NCI-H146 treated with DMSO at 0.1 percent for 48 hours (cell line): ENCODE results near the gene DOK7.

Experiments used
- DNase-seq: peaks from one replicate; lab custom pipeline; 2025; ENCODE audit not compliant: unreplicated experiment; lab: John Stamatoyannopoulos, UW

The DOK7 gene

GRCh38 chr4:3519468-3520264, 56.6 kb downstream of the DOK7 start:
- no peak for DNase-seq

DNA sequence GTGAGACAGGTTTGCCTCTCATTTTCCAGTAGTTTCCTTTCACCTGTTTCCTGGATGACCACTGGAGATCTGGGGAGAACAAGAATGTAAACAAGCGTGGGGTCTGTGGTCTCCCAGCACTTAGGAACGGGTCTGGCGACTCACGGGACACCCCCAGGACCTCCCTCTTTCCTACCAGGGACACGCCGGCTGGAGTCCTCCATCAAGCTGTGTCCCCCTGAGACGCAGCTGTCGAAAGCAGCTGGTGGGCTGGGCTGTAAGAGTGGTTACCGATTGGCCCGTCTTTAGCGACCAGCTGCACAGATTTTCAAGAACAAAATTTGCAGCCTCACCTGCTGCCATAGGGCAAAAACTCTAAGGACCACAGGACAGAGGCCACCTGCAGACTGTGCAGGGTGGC, 57.2 kb downstream of the DOK7 start:
- DNase-seq: no peak

DNA sequence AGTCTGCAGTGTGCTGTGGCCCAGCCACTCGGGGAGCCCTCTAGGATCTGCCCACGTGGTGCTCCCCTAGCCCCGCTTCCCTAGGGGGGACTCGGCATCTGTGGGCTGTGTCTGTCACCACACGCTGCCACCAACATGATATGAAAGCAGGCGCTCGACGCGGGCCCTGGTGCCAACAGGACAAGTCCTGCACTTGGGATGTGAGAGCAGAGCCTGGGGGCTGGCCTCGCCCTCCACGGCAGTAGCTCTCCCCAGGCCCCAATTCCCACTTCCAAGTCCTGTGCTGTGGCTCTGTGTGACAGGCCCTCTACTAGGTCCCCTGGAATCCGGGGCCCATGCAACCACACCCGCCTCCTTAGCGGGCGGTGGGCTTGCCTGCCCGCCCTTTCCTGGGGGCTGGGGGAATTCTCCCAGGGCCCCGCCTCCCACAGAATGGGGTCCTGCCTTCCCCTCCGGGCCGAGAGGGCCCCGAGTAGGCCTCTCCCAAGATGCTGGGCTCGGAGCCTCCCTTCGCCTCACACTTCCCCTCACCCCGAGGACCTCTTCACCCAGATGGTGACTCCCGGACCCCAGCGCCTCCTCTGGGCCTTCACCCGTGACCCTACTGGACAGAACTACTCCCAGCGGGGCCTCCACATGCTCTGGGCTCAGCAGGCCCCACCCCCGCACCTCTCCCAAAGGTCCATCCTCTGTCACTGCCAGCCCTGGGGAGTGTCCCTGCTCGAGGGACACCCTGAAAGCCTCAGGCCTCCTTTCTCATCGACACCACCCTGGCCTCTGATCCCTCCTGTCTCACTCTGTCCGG, 57.9 kb downstream of the DOK7 start:
- no peak for DNase-seq

- no peak for DNase-seq
These were observed 58.7 kb downstream of the DOK7 start for GRCh38 chr4:3521621-3522325.

DNA sequence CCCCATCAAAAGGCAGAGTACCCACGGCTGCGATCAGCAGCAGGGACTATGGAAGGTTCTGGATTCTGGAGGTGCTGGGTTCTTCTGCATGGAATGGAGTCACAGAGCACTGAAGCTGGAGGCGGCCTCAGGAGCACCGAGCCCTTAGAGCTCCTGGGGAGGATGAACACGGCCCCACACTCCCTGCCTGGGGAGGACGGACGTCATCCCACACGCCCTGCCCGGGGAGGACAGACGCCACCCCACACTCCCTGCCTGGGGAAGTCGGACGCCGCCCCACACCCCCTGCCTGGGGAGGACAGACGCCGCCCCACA, 59.2 kb downstream of the DOK7 start:
- DNase-seq: no peak

GRCh38 chr4:3522651-3523050, 59.5 kb downstream of the DOK7 start:
- no peak for DNase-seq

- DNase-seq: no peak
These were observed 60.1 kb downstream of the DOK7 start for GRCh38 chr4:3523146-3523627.

DNA sequence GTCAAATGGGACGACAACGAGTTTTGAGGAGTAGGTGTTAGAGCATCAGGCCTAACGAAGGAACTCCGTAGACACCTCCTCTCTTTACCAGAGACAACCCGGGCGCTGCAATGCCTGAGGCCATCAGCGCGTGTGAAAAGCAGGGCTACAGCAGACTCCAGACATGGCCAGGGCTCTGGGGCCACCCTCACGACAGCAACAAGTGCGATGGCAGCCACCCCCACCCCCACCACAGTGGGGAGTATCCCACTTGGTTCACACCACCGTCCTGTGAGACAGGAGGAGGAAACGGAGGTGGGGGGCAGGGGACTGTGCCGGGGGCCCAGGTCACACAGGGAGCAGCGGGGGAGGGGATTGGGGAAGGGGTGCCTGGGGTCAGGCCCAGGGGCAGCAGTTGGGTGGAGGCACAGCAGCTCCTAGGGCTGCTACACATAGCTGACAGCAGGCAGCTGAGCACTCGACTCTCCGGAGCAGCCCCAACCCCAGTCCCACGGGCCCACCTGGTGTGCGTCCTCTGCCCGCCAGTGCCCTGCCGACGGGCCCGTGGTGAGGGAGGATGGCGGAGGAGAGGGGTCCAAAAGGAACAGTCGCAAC, 60.6 kb downstream of the DOK7 start:
- DNase-seq: no peak

GRCh38 chr4:3524349-3524748, 61.2 kb downstream of the DOK7 start:
- no peak for DNase-seq

DNA sequence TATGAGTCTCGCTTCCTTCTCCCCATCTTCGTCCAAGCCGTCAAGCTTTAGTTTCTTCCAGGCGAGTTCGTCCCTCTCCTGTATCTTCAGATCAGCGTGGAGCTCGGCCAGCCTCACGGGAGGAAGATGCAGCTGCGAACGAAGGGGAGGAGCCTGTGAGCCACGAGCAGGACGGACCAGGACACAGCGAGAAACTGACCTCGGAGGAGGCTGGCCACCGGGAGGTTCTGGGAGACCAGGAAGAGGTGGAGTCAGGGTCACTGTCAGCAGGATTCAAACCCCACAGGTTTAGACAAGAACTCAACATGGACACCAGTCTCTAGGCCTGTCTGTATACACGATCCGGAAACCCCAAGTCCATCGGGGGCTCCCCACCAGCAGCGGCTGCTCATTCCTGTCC, 61.8 kb downstream of the DOK7 start:
- DNase-seq: no peak

DNA sequence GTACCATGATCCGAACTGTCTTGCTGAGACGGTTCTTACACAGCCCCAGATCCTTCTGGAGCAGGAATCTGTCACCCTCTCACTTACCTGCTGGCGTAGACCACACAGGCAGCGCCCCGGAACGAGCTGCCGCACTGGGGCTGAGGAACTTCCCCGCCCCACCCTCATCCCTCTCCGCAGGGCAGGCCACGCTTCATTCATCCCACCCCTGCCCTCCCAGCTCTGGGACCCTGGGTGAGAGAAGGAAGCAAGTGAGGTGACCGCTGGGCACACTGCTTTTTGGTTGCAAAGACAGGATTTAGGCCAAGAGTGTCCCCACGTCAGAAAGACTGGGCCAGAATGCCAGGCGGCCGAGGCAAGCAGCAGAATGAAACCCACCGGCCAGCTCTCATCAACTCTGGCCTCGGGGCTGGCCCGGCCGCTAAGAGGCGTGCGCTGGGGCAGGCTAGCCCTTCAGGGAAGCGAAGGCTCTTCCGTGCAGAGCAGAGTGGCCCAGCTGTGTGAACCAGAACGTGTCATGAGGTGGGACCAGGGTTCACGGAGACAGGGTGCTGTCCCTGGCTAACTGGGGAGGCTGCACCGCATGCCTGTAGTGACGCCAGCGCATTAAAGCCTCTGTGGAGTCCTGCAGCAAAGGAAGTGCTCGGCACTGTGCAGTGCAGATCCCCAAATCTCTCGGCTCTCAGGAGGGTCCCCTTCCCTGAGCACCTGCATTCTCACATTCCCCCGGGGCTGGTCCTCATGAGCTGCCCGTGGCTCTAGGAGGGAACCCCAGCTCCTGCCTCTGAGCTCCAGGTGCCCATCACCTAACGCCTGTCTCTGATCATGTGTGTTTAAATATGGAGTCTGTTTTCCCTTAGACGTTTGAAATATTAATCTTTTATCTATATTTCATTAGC, 62.7 kb downstream of the DOK7 start:
- no peak for DNase-seq

GRCh38 chr4:3526456-3526855, 63.4 kb downstream of the DOK7 start:
- no peak for DNase-seq

DNA sequence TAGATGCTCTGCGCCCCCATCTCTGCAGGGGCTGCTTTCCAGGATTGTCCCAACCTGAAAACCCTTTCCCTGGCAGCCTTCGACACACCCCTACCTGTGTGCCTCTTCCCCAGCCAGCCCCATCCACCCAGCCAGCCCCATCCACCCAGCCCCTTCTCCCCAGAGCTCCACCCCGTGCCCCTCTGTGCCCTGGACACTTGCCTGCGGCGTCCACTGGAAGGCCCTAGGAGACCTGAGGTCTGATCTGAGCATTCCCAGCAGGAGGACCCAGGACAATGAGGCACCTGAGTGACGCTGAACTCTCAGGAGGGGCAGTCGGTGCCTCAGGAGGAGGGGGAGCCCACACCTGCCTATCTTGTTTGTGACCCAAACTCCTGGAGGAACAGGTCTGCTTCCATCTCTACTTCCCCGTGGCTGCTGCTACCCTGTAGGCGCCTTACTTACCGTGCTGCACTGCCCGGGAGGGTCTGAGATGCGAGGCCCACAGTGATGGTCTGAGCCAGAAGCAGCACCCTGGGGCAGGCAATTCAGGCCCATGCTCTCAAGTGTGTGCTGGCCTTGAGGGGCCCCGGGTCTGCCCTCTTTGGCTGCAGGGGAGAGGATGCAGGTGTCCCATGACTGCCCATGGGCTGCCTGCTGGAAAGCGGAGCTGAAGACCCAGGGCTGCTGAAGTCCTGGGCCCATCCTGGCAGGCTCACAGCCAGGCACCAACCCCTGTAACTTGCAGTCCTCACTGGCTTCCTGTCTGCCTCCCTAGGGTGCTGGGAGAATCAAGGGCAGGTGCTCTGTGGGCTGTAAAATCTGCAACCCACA, 64.2 kb downstream of the DOK7 start:
- DNase-seq: no peak

DNA sequence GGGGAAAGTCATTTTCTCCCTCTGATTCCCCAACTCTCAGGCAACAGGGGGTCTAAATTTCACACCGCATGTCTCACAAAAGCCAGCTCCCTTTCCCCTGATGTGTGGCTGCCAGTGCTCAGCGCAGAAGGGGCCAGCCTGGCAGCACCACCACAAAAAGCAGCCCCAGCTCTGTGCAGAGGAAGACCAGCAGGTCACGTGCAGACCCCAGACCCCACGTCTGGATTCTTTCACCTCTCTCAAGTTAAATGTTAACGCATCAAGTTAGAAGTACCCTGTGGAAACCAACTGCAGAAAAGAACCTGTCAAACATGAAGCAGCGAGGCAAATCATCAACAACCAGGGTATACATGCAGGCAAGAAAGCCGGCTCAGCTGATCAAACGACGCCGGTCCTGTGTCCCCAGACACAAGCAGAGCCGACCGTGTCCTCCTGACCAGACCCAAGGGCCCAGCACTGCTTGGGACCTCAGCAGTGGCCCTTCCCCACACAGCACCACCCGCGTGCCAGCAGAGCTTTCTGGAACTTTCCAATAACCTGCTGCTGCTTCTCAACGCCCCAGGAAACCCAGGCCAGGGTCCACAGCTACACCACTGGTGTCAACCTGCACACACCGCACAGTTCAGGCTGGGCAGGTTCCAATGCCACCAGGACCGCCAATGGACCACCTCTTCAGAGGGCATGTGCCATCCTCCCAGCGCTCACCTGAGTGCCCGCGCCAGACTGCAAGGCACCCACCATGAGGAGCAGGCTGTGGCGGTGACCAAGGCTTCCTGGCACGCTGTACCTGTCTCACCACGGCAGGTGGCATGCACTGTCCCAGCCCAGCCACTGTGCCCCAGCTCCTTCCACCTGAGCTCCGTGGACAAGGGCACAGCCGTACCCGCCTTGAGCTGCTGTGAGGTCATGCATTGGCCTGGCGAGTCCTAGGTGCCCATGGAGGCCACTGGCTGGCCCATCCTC, 65.1 kb downstream of the DOK7 start:
- no peak for DNase-seq

GRCh38 chr4:3529363-3529762, 66.3 kb downstream of the DOK7 start:
- DNase-seq: no peak

DNA sequence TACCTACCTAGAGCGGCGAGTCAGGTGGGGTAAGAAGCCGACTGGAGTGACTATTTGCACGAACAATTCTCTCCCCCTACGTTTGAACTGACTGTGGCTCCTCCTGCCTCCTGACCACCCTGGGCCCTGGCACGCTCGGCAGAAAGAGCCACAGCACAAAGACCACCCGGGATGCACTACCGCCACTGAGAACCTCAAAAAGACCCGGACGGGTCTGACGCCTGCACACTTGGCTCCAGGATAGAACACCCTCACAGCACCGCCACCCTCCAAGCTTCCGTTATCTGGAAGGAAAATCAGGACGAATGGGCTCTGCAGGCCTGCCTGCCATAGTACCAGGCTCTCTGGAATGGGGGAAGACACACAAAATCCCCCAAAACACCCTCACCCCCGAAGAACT, 66.9 kb downstream of the DOK7 start:
- no peak for DNase-seq

- DNase-seq: no peak
These were observed 67.7 kb downstream of the DOK7 start for GRCh38 chr4:3530663-3531254.

GRCh38 chr4:3531318-3531878, 68.3 kb downstream of the DOK7 start:
- DNase-seq: peak; percentile 4
